Measurements from ENCODE around the gene PRKAA1.
A peak's percentile ranks its signal among the peaks of the same experiment; 100 is the strongest.

The PRKAA1 gene

DNA sequence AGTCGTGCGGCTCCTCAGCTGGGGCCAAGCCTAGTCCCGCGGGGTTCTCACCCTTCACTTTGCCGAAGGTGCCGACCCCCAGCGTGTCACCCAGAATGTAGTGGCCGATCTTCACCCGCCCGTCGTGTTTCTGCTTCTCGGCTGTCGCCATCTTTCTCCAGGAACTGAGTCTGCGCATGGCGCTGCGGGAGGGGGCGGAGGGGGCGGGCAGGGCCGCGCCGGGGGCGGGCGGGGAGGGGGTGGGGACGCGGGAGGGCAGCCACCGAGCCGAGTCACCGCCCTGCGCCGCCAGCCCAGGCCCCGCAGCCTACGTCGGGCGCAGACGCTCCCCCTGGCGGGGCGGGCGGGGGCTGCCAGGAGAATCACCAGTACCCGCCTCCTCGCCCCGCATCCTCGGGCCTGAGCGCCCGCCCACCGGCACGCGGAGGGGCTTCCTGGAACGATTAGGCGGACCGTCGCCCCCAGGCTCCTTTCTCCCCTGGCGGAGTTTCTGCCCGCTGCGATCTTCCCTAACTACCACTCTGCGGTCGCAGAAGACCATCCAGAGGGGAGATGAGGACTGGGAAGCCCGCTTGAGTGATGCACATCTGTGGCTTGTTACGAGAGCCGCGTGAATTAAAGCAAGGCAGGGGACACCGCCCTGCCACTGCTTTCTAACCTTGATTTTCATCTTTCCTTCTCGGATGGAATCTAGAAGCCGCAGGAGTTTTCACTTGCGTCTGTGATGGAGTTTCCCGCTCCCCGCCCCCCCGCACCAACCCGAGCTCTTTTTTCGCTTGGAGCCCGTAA lies at the start of gene PRKAA1:
Gene PRKAA1 (minus strand): TSS at position 363 of the 789 bp plus-strand sequence. CDS start 185 bp downstream, at position 178.
- Histone ChIP-seq H3K9ac (ENCODE audit: low read length) (peak within 1 kb of the TSS; percentile 99), H3K27ac (ENCODE audit: low read depth, low read length) (peak within 1 kb of the TSS; percentile 95), H3K4me3 (ENCODE audit: low read length) (peak within 1 kb of the TSS; percentile 95), H3K36me3 (ENCODE audit: control insufficient read depth, insufficient read depth, low read length) (no peaks in the 10 kb centered on the region), H3K27me3 (ENCODE audit: control insufficient read depth, insufficient read depth, low read length) (no peaks in the 10 kb centered on the region), H3K4me1 (ENCODE audit: control insufficient read depth, insufficient read depth, low read length) (peaks cover 9% of the 10 kb centered on the region)

DNA sequence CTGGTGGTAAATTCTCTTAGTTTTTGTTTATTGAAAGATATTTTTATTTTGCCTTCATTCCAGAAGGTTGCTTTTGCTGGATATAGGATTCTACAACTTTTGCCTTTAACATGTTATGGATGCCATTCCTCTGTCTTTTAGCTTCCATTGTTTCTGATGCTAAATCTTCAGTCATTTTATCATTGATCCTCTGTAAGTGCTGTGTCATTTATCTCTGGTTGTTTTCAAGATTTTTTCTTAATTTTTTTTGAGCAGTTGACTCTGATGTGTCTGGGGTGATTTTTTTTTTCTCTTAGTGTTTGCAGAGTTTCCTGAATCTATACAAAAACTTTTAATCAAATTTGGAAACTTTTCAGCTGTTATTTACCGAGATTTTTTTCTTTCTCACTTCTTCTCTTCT lies 49.4 kb upstream of the PRKAA1 start:
- Histone ChIP-seq H3K4me3 (ENCODE audit: low read length) (no peak overlapping the region), H3K27ac (ENCODE audit: low read depth, low read length) (no peak overlapping the region)

DNA sequence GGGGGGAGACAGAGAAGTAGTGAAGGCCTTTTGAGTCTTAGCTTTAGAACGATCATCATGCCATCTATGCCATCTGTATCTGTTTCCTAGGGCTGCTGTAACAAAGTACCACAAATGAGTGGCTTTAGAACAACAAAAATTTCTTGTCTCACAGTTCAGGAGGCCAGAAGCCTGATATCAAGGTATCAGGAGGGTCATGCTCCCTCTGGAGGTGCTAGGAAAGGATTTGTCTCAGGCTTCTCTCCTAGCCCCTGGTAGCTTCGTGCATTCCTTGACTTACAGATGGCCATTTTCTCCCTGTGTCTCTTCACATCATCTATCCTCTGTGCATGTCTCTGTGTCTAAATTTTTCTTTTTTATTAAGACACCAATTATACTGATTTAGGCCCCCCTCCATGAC lies 48.2 kb upstream of the PRKAA1 start:
- Histone ChIP-seq H3K4me3 (ENCODE audit: low read length) (no peak overlapping the region), H3K9ac (ENCODE audit: low read length) (no peak overlapping the region), H3K36me3 (ENCODE audit: control insufficient read depth, insufficient read depth, low read length) (no peaks in the 10 kb centered on the region), H3K27ac (ENCODE audit: low read depth, low read length) (no peak overlapping the region), H3K27me3 (ENCODE audit: control insufficient read depth, insufficient read depth, low read length) (no peaks in the 10 kb centered on the region), H3K4me1 (ENCODE audit: control insufficient read depth, insufficient read depth, low read length) (no peaks in the 10 kb centered on the region)

More for the DNA sequence above, 49.4 kb upstream of the PRKAA1 start:
- Histone ChIP-seq H3K27me3 (ENCODE audit: control insufficient read depth, insufficient read depth, low read length) (no peaks in the 10 kb centered on the region), H3K4me1 (ENCODE audit: control insufficient read depth, insufficient read depth, low read length) (no peaks in the 10 kb centered on the region), H3K36me3 (ENCODE audit: control insufficient read depth, insufficient read depth, low read length) (peaks cover 2% of the 10 kb centered on the region), H3K9ac (ENCODE audit: low read length) (no peak overlapping the region)

DNA sequence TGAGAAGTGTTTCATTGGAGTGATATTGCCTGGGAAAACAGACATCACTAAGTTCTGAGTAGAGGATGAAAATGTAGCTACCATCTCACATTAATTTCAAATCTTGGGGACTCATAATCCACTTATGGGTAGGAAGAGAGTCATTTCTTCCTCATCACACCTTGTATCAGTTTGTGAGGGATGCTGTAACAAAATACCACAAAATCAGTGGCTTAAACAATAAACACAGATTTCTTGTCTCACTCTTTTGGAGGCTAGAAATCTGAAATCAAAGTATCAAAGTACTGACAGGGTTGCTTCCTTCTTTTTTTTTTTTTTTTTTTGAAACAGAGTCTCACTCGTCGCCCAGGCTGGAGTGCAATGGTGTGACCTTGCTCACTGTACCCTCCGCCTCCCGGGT lies 46.4 kb upstream of the PRKAA1 start:
- no peak overlapping the region for H3K4me3 ChIP-seq (ENCODE audit: low read length)
- no peaks in the 10 kb centered on the region for H3K27me3 ChIP-seq (ENCODE audit: control insufficient read depth, insufficient read depth, low read length)
- no peaks in the 10 kb centered on the region for H3K36me3 ChIP-seq (ENCODE audit: control insufficient read depth, insufficient read depth, low read length)
- no peaks in the 10 kb centered on the region for H3K4me1 ChIP-seq (ENCODE audit: control insufficient read depth, insufficient read depth, low read length)
- no peak overlapping the region for H3K9ac ChIP-seq (ENCODE audit: low read length)
- H3K27ac ChIP-seq (ENCODE audit: low read depth, low read length): no peak overlapping the region

DNA sequence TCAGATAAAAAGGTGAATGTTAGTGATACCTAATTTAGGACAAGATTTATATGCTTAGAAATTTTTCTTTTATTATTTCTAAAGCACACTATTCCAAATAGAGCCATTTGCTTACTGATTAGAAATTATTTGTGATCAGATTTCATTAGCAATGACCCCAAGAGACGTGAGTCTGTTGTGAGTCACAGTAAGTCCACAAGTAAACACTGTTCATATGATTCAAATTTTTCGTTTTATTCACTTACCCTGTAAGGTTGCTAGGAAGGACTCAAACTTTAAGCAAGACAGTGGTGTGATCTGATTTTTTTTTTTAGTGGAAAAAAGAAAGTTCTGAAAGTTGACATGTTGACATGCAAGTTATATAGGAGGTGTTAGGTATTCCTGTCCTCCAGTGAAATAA lies 44.2 kb upstream of the PRKAA1 start:
- no peaks in the 10 kb centered on the region for H3K4me1 ChIP-seq (ENCODE audit: control insufficient read depth, insufficient read depth, low read length)
- H3K27ac ChIP-seq (ENCODE audit: low read depth, low read length): no peak overlapping the region
- H3K36me3 ChIP-seq (ENCODE audit: control insufficient read depth, insufficient read depth, low read length): no peaks in the 10 kb centered on the region
- H3K27me3 ChIP-seq (ENCODE audit: control insufficient read depth, insufficient read depth, low read length): no peaks in the 10 kb centered on the region
- H3K9ac ChIP-seq (ENCODE audit: low read length): no peak overlapping the region
- no peak overlapping the region for H3K4me3 ChIP-seq (ENCODE audit: low read length)

DNA sequence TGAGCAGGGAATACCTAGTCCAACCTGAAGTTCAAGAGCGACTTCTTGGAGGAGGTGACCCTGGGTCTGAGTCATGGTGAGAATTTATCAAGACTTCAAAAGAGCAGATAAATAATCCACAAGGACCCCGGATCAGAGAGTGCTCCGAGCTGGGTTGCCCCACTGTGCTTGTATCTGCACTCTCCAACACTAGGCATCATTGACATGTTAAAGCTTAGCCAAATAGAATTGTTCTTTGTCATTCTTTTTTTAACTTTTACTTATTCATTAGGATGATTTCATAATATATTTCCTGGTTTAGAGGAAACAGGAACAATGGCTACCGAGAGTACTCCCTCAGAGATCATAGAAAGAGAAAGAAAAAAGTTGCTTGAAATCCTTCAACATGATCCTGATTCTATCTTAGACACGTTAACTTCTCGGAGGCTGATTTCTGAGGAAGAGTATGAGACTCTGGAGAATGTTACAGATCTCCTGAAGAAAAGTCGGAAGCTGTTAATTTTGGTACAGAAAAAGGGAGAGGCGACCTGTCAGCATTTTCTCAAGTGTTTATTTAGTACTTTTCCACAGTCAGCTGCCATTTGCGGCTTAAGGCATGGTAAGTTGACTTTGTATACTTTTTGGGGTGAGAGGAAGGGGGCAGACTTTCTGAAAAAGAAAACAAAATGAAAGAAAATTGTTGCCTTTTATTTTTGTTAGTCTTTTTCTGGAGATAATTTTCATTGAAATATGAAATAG lies 43.1 kb upstream of the PRKAA1 start, which contains the start of gene CARD6:
Gene CARD6 (plus strand): TSS at position 300 of the 738 bp plus-strand sequence. CDS start 16 bp downstream, at position 316.
- Histone ChIP-seq H3K27me3 (ENCODE audit: control insufficient read depth, insufficient read depth, low read length) (no peaks in the 10 kb centered on the region), H3K27ac (ENCODE audit: low read depth, low read length) (peak within 1 kb of the TSS; percentile 59), H3K4me3 (ENCODE audit: low read length) (peak within 1 kb of the TSS; percentile 44), H3K36me3 (ENCODE audit: control insufficient read depth, insufficient read depth, low read length) (no peaks in the 10 kb centered on the region), H3K9ac (ENCODE audit: low read length) (no peak within 1 kb of the TSS), H3K4me1 (ENCODE audit: control insufficient read depth, insufficient read depth, low read length) (peaks cover under 1% of the 10 kb centered on the region)

DNA sequence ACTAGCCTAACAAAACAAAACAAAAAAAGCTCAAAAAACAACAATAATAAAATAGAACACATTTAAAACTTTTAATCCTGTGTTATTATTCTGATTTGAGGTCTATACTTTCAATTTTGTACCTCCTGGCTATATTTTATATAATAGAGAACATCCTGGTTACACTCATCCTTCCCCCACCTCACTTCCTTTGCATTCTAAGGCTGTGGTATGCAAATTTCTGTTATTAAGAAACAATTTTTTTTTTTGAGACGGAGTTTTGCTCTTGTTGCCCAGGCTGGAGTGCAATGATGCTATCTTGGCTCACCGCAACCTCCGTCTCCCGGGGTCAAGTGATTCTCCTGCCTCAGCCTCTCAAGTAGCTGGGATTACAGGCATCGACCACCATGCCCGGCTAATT lies 39.9 kb upstream of the PRKAA1 start:
- no peaks in the 10 kb centered on the region for H3K36me3 ChIP-seq (ENCODE audit: control insufficient read depth, insufficient read depth, low read length)
- H3K4me3 ChIP-seq (ENCODE audit: low read length): no peak overlapping the region
- no peak overlapping the region for H3K27ac ChIP-seq (ENCODE audit: low read depth, low read length)
- peaks cover 6% of the 10 kb centered on the region for H3K4me1 ChIP-seq (ENCODE audit: control insufficient read depth, insufficient read depth, low read length)
- H3K27me3 ChIP-seq (ENCODE audit: control insufficient read depth, insufficient read depth, low read length): no peaks in the 10 kb centered on the region
- no peak overlapping the region for H3K9ac ChIP-seq (ENCODE audit: low read length)

DNA sequence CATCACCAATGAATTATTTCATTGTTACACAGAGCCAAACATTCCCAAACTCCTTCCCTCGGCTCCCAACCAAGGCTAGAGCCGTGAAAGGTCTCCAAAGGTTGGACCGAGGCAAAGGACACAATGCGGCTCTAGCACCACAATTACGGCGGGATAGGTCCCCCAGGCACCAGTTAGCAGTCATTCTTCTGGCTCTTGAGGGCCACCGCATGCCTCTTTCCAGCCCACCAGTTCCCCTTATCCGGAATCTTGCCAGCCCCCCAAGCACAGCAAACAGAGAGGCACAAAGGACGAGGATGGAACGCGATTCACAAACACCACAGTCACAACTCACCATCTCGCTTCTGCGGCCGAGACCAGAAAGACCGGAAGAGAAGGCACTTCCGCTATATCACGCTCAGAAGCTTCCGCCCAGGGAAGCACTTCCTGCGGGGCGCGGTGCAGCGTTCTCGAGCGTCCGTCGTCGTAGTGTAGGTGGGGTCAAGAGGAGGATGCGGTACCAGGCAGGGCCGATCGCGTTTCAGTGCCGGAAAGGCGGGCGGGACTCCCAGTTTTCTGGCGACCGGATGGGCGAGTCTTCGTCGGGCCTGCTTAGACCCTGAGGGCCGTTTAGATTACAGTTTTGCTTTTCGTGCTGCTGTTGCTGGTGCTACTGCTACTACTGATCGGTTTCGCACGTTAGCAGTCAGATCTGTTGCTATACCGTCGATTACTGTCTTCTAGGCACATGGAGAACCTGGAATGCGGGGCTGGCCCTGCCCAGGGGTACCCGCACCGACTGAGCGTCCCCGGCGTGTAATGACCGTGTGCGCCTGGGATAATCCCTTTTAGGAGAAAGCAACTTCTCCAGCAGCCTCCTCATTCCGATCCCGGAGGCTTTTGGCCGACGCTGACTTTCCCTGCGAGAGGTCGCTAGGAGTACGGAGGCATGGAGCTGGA lies 36.9 kb upstream of the PRKAA1 start, which contains the start of gene RPL37:
Gene RPL37 (minus strand): TSS at position 374 of the 939 bp plus-strand sequence. CDS start 37 bp downstream, at position 337.
- no peaks in the 10 kb centered on the region for H3K27me3 ChIP-seq (ENCODE audit: control insufficient read depth, insufficient read depth, low read length)
- H3K27ac ChIP-seq (ENCODE audit: low read depth, low read length): peak within 1 kb of the TSS; percentile 97
- peak within 1 kb of the TSS; percentile 74 for H3K4me3 ChIP-seq (ENCODE audit: low read length)
- peaks cover 6% of the 10 kb centered on the region for H3K4me1 ChIP-seq (ENCODE audit: control insufficient read depth, insufficient read depth, low read length)
- H3K9ac ChIP-seq (ENCODE audit: low read length): peak within 1 kb of the TSS; percentile 95
- peaks cover 14% of the 10 kb centered on the region for H3K36me3 ChIP-seq (ENCODE audit: control insufficient read depth, insufficient read depth, low read length)

DNA sequence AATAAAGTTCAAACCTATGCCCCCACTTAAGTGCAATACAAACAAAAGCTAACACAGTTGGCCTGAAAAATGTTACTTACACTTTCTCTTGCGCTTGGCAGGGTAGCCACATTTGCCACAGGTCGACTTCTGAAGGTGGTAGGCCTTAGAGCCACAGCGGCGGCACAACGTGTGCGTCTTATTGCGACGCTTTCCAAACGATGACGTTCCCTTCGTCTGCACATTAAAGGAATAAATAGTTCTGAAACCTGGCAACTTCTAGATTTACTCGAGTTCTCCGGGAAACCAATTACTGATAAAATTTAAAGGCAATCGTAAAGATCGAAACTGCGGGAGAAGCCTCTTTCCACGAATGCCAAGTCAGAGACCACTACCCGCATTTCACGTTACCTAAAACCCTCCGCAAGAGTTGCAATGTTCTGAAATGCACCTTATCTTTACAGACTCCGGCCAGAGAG lies 36.2 kb upstream of the PRKAA1 start:
- Histone ChIP-seq H3K4me1 (ENCODE audit: control insufficient read depth, insufficient read depth, low read length) (peaks cover 6% of the 10 kb centered on the region), H3K27me3 (ENCODE audit: control insufficient read depth, insufficient read depth, low read length) (no peaks in the 10 kb centered on the region)

DNA sequence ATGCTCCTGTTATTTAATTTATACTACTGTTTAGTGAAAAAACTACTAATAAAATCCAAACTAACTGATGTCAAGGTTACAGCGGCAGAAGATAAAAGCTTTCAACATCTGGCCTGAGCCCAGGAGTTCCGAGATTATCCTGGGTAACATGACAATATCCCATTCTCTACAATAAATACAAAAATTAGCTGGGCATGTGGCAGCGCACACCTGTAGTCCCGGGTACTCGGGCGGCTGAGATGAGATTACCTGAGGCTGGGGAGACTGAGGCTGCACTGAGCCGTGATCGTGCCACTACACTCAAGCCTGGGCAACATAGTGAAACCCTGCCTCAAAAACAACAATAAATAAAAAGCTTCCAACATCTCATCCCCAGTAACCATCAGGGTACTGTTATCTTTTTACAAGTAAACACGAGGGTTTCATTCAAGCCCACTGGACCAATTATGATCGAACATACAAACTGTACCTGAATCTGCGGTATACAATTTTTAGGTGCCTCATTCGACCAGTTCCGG lies 35.6 kb upstream of the PRKAA1 start:
- Histone ChIP-seq H3K36me3 (ENCODE audit: control insufficient read depth, insufficient read depth, low read length) (peaks cover 24% of the 10 kb centered on the region), H3K9ac (ENCODE audit: low read length) (peak overlapping the region; percentile 95), H3K27me3 (ENCODE audit: control insufficient read depth, insufficient read depth, low read length) (no peaks in the 10 kb centered on the region), H3K4me1 (ENCODE audit: control insufficient read depth, insufficient read depth, low read length) (peaks cover 6% of the 10 kb centered on the region), H3K4me3 (ENCODE audit: low read length) (peak overlapping the region; percentile 74), H3K27ac (ENCODE audit: low read depth, low read length) (peak overlapping the region; percentile 97)

More for the DNA sequence above, 36.2 kb upstream of the PRKAA1 start:
- Histone ChIP-seq H3K4me3 (ENCODE audit: low read length) (peak overlapping the region; percentile 74), H3K27ac (ENCODE audit: low read depth, low read length) (peak overlapping the region; percentile 97), H3K9ac (ENCODE audit: low read length) (peak overlapping the region; percentile 95), H3K36me3 (ENCODE audit: control insufficient read depth, insufficient read depth, low read length) (peaks cover 18% of the 10 kb centered on the region)

DNA sequence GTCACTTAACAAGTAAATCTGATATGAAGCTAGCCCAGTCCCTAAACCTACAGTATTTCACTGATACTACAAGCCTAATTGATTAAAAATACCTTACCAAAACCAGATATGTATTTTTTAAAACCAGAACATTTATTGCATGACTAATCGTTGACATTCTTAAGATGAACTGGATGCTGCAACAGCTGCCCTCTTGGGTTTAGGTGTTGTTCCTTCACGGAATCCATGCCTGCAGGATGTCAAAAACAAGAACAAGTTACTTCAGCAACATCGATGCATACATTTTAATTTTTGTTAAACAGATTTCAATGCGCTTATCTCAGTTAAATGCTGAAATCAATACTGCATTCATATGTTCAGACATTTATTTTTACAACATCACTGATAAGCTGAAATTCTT lies 34.2 kb upstream of the PRKAA1 start:
- H3K9ac ChIP-seq (ENCODE audit: low read length): no peak overlapping the region
- peaks cover 6% of the 10 kb centered on the region for H3K4me1 ChIP-seq (ENCODE audit: control insufficient read depth, insufficient read depth, low read length)
- H3K36me3 ChIP-seq (ENCODE audit: control insufficient read depth, insufficient read depth, low read length): peaks cover 30% of the 10 kb centered on the region
- no peak overlapping the region for H3K4me3 ChIP-seq (ENCODE audit: low read length)
- no peak overlapping the region for H3K27ac ChIP-seq (ENCODE audit: low read depth, low read length)
- H3K27me3 ChIP-seq (ENCODE audit: control insufficient read depth, insufficient read depth, low read length): no peaks in the 10 kb centered on the region

Data from rectal smooth muscle tissue (tissue), 1 donor.